ENCODE measurements around the gene ZBTB7C.

- TF ChIP-seq CTCF (IDR thresholded peaks at IDR 0.05) (no peak), EP300 (IDR thresholded peaks at IDR 0.05) (no peak), POLR2A (IDR thresholded peaks at IDR 0.05) (no peak)
Measured at GRCh38 chr18:48131042-48131441, 278.1 kb downstream of the ZBTB7C start.
